ENCODE measurements around the gene RNASEL.

The RNASEL gene

DNA sequence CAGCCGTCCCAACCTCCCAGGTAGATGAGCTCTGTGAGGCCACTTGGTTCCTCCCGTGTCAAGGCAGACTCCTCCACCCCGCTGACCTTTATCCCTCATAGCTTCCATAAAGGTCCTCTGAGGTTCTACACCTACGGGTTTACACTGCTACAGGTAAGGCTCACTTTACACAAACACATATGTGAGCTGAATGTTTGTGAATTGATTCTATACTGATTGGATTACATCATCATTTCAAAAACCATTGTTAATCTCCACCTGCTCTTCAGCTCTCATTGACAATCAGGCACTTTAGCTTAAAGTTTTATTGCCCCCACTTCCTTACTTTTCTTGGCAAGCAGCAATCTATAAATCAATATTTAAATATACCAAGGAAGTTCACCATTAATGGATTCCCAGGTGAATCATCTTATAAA lies 28.0 kb upstream of the RNASEL start:
- no peaks in the 10 kb centered on the region for H3K36me3 ChIP-seq (ENCODE audit: insufficient read depth, low read length)
- H3K9me3 ChIP-seq (replicated peaks; ENCODE audit: low read length): no peaks in the 10 kb centered on the region
- peaks cover 27% of the 10 kb centered on the region for H3K4me1 ChIP-seq (ENCODE audit: control insufficient read depth, insufficient read depth, low read length)
- no peak overlapping the region for H3K9ac ChIP-seq (ENCODE audit: low read depth, low read length)
- H3K4me3 ChIP-seq (ENCODE audit: low read length): no peak overlapping the region
- no peak overlapping the region for H3K4me2 ChIP-seq (ENCODE audit: low read length)
- peaks cover 32% of the 10 kb centered on the region for H3K27me3 ChIP-seq (ENCODE audit: control insufficient read depth, insufficient read depth, low read length)

- Histone ChIP-seq H3K9me3 (replicated peaks; ENCODE audit: low read length) (no peaks in the 10 kb centered on the region), H3K4me3 (ENCODE audit: low read length) (peak overlapping the region; percentile 18), H3K27me3 (ENCODE audit: control insufficient read depth, insufficient read depth, low read length) (peaks cover 30% of the 10 kb centered on the region), H3K36me3 (ENCODE audit: insufficient read depth, low read length) (no peaks in the 10 kb centered on the region), H3K4me1 (ENCODE audit: control insufficient read depth, insufficient read depth, low read length) (peaks cover 27% of the 10 kb centered on the region), H3K9ac (ENCODE audit: low read depth, low read length) (no peak overlapping the region), H3K4me2 (ENCODE audit: low read length) (peak overlapping the region; percentile 85)
Measured at GRCh38 chr1:182616130-182617013, 27.3 kb upstream of the RNASEL start.

GRCh38 chr1:182615468-182616129 lies 26.5 kb upstream of the RNASEL start:
- Histone ChIP-seq H3K27me3 (ENCODE audit: control insufficient read depth, insufficient read depth, low read length) (peaks cover 30% of the 10 kb centered on the region), H3K9me3 (replicated peaks; ENCODE audit: low read length) (no peaks in the 10 kb centered on the region), H3K4me3 (ENCODE audit: low read length) (peak overlapping the region; percentile 71), H3K4me2 (ENCODE audit: low read length) (peak overlapping the region; percentile 85), H3K36me3 (ENCODE audit: insufficient read depth, low read length) (no peaks in the 10 kb centered on the region), H3K9ac (ENCODE audit: low read depth, low read length) (peak overlapping the region; percentile 73), H3K4me1 (ENCODE audit: control insufficient read depth, insufficient read depth, low read length) (peaks cover 27% of the 10 kb centered on the region)

- Histone ChIP-seq H3K9ac (ENCODE audit: low read depth, low read length) (peak overlapping the region; percentile 73), H3K4me3 (ENCODE audit: low read length) (peak overlapping the region; percentile 71), H3K4me1 (ENCODE audit: control insufficient read depth, insufficient read depth, low read length) (peaks cover 27% of the 10 kb centered on the region), H3K27me3 (ENCODE audit: control insufficient read depth, insufficient read depth, low read length) (peaks cover 30% of the 10 kb centered on the region), H3K4me2 (ENCODE audit: low read length) (peak overlapping the region; percentile 85), H3K36me3 (ENCODE audit: insufficient read depth, low read length) (no peaks in the 10 kb centered on the region), H3K9me3 (replicated peaks; ENCODE audit: low read length) (no peaks in the 10 kb centered on the region)
Measured at GRCh38 chr1:182614796-182615454, 25.9 kb upstream of the RNASEL start.

DNA sequence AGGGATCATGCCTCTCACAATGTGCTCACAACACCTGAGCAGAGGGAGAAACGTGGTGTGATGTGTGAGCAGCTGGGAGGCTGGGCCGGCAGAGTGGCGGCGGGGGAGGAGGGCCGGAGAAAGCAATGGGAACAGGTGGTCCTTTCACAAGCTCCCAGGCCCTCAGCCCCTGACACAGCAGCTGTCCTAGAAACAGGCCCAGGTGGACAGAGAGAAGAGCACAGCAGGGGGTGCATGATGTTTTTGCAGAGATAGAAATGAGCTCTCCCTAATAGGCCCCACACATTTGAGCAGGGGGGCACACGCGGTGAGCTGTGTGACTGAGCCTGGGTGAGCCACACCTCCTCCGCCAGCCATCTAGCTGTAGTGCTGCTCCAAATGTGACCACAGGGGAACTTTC lies 22.7 kb upstream of the RNASEL start:
- Histone ChIP-seq H3K9me3 (replicated peaks; ENCODE audit: low read length) (no peaks in the 10 kb centered on the region), H3K4me3 (ENCODE audit: low read length) (no peak overlapping the region), H3K27me3 (ENCODE audit: control insufficient read depth, insufficient read depth, low read length) (peaks cover 30% of the 10 kb centered on the region), H3K4me2 (ENCODE audit: low read length) (no peak overlapping the region), H3K9ac (ENCODE audit: low read depth, low read length) (no peak overlapping the region), H3K36me3 (ENCODE audit: insufficient read depth, low read length) (no peaks in the 10 kb centered on the region), H3K4me1 (ENCODE audit: control insufficient read depth, insufficient read depth, low read length) (peaks cover 20% of the 10 kb centered on the region)

DNA sequence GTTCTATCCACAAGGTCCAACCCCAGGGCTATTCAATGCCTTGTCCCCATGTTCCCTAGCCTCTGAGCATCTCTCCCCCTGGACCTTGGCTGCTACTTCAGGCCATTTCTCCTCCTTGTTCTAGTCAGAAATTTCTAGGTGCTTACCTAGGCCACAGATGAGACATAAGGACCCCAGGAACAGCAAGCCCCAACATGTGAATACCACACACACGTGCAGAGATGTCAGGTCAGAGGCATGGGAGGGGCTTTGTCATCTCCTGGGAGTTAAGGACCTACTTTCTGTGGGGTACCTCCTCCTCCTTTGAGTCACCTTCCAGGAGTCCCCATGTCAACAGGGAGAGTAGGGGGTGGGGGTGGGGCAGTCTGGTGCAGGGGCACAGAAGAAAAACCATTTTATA lies 22.3 kb upstream of the RNASEL start:
- H3K9ac ChIP-seq (ENCODE audit: low read depth, low read length): no peak overlapping the region
- no peak overlapping the region for H3K4me3 ChIP-seq (ENCODE audit: low read length)
- H3K27me3 ChIP-seq (ENCODE audit: control insufficient read depth, insufficient read depth, low read length): peaks cover 34% of the 10 kb centered on the region

GRCh38 chr1:182610606-182611194 lies 21.6 kb upstream of the RNASEL start:
- Histone ChIP-seq H3K4me3 (ENCODE audit: low read length) (no peak overlapping the region), H3K9me3 (replicated peaks; ENCODE audit: low read length) (no peaks in the 10 kb centered on the region), H3K4me2 (ENCODE audit: low read length) (no peak overlapping the region), H3K9ac (ENCODE audit: low read depth, low read length) (no peak overlapping the region), H3K27me3 (ENCODE audit: control insufficient read depth, insufficient read depth, low read length) (peaks cover 33% of the 10 kb centered on the region), H3K36me3 (ENCODE audit: insufficient read depth, low read length) (no peaks in the 10 kb centered on the region), H3K4me1 (ENCODE audit: control insufficient read depth, insufficient read depth, low read length) (peaks cover 13% of the 10 kb centered on the region)

More for the DNA sequence above, 22.3 kb upstream of the RNASEL start:
- no peak overlapping the region for H3K4me2 ChIP-seq (ENCODE audit: low read length)
- no peaks in the 10 kb centered on the region for H3K9me3 ChIP-seq (replicated peaks; ENCODE audit: low read length)
- H3K36me3 ChIP-seq (ENCODE audit: insufficient read depth, low read length): no peaks in the 10 kb centered on the region
- peaks cover 20% of the 10 kb centered on the region for H3K4me1 ChIP-seq (ENCODE audit: control insufficient read depth, insufficient read depth, low read length)

DNA sequence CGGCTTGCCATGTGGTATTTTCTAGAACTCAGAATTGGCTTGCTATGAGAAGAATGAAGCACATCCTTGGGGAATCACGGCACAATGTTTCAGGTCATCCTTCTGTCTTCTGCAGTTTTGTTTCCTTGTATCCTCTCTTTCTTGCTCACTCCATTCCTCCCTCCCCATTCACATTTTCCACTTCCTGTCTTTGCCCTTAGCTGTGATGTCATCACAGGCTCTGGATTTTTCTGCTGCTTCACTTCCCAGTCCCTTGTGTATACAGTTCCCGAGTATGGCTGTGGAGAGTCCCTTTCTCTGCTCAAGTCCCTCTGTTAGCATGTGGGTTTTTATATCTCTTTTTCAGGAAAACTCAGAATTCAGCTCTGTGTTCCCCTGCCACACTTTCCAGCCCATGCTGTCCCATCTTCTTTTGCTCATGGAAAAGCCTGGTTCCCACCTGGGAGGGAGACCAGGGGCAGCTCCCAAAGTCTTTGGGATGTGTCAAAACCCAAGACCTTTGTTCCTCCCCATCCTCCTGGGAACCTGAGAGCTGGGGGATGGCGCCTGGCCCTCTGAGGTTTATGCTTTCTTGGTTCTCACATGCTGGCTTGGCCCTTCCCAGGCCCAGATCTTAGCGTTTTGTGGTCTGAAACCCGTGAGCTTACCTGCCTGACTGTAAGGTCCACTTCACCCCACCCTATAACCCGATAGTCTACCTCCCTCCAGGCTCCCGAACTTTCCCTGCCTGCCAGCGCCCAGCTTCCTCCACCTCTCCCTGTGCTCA lies 20.0 kb upstream of the RNASEL start:
- Histone ChIP-seq H3K9me3 (replicated peaks; ENCODE audit: low read length) (no peaks in the 10 kb centered on the region), H3K4me2 (ENCODE audit: low read length) (no peak overlapping the region), H3K9ac (ENCODE audit: low read depth, low read length) (no peak overlapping the region), H3K4me3 (ENCODE audit: low read length) (no peak overlapping the region), H3K36me3 (ENCODE audit: insufficient read depth, low read length) (no peaks in the 10 kb centered on the region), H3K4me1 (ENCODE audit: control insufficient read depth, insufficient read depth, low read length) (peaks cover 8% of the 10 kb centered on the region), H3K27me3 (ENCODE audit: control insufficient read depth, insufficient read depth, low read length) (peaks cover 42% of the 10 kb centered on the region)

DNA sequence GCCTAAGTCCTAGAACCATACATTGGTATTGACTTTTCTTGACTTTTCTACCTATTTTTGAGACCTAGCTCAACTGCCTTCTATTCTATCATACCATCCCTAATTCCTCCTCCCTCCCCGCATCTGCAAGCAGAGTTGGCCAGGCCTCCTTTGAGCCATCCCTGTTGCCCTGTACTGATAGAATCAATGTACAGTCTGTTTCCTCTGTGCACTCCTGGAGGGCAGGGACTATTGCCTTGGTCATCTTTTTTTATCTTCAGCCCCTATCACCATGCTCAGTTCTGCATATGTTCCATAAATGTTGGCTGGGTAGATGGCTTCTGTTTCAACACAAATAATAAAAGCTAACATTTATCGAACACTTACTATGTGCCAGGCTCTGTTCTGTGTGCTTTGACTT lies 19.2 kb upstream of the RNASEL start:
- peaks cover 8% of the 10 kb centered on the region for H3K4me1 ChIP-seq (ENCODE audit: control insufficient read depth, insufficient read depth, low read length)
- H3K9ac ChIP-seq (ENCODE audit: low read depth, low read length): no peak overlapping the region
- H3K4me3 ChIP-seq (ENCODE audit: low read length): no peak overlapping the region
- H3K4me2 ChIP-seq (ENCODE audit: low read length): no peak overlapping the region
- H3K36me3 ChIP-seq (ENCODE audit: insufficient read depth, low read length): no peaks in the 10 kb centered on the region
- peaks cover 50% of the 10 kb centered on the region for H3K27me3 ChIP-seq (ENCODE audit: control insufficient read depth, insufficient read depth, low read length)
- no peaks in the 10 kb centered on the region for H3K9me3 ChIP-seq (replicated peaks; ENCODE audit: low read length)

- Histone ChIP-seq H3K27me3 (ENCODE audit: control insufficient read depth, insufficient read depth, low read length) (peaks cover 57% of the 10 kb centered on the region), H3K36me3 (ENCODE audit: insufficient read depth, low read length) (no peaks in the 10 kb centered on the region), H3K4me2 (ENCODE audit: low read length) (no peak overlapping the region), H3K9me3 (replicated peaks; ENCODE audit: low read length) (no peaks in the 10 kb centered on the region), H3K4me3 (ENCODE audit: low read length) (no peak overlapping the region), H3K9ac (ENCODE audit: low read depth, low read length) (no peak overlapping the region), H3K4me1 (ENCODE audit: control insufficient read depth, insufficient read depth, low read length) (peaks cover 8% of the 10 kb centered on the region)
Measured at GRCh38 chr1:182607566-182607965, 18.5 kb upstream of the RNASEL start.

Measured in skeletal muscle satellite cell (primary cell).